Measurements from ENCODE around the gene EFNA5. TPM values are rescaled to one million over a fixed set of nuclear protein-coding genes. Genes with fewer than 3 reads are reported as not detected.

Gene EFNA5
- polyA plus RNA-seq, 1 donor from 2014 or later: 4.2 TPM

DNA sequence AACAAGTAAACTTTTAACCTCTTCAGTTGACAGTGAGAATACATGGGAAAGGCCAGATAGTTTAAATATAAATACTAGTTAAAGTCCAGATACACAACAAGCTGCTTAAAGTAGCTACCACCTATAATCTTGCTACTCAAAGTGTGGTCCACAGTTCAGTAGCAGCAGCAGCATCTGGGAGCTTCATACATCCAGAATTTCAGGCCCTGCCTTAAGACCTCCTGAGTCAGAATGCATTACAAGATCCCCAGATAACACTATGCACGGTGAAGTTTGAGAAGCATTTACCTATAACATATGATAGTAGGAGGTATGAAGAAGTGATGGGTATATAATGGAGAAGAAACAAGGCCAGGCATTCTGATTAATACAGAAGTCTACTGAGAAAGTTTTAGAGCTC lies 244.5 kb downstream of the EFNA5 start:
- Histone ChIP-seq H3K9me3 (ENCODE audit: low read length) (no peaks in the 10 kb centered on the region), H3K79me2 (replicated peaks; ENCODE audit: insufficient read depth, low read length) (no peaks in the 10 kb centered on the region), H3K4me3 (ENCODE audit: low read length) (no peak overlapping the region), H3K4me2 (ENCODE audit: low read length) (no peak overlapping the region), H3K9me2 (ENCODE audit: insufficient read depth, low read length) (no peaks in the 10 kb centered on the region), H3K27ac (ENCODE audit: low read length) (no peak overlapping the region), H2AFZ (ENCODE audit: low read depth, low read length) (no peak overlapping the region), H3F3A (ENCODE audit: insufficient read depth, low read length, poor library complexity, severe bottlenecking) (no peaks in the 10 kb centered on the region), H4K20me1 (ENCODE audit: insufficient read depth) (no peaks in the 10 kb centered on the region), H3K9ac (ENCODE audit: low read length) (no peak overlapping the region), H3K36me3 (ENCODE audit: insufficient read depth, low read length) (no peaks in the 10 kb centered on the region), H3K27me3 (ENCODE audit: insufficient read depth, low read depth, low read length) (no peaks in the 10 kb centered on the region)
- no peak for TF ChIP-seq EP300 (conservative IDR thresholded peaks at IDR 0.05; ENCODE audit: poor library complexity, severe bottlenecking)
- no peak for TF ChIP-seq MXI1 (conservative IDR thresholded peaks at IDR 0.05; ENCODE audit: poor library complexity, severe bottlenecking)
- TF ChIP-seq RAD21 (conservative IDR thresholded peaks at IDR 0.05): no peak
- TF ChIP-seq SMC3 (conservative IDR thresholded peaks at IDR 0.05; ENCODE audit: poor library complexity): no peak
- TF ChIP-seq, protein P1, sequence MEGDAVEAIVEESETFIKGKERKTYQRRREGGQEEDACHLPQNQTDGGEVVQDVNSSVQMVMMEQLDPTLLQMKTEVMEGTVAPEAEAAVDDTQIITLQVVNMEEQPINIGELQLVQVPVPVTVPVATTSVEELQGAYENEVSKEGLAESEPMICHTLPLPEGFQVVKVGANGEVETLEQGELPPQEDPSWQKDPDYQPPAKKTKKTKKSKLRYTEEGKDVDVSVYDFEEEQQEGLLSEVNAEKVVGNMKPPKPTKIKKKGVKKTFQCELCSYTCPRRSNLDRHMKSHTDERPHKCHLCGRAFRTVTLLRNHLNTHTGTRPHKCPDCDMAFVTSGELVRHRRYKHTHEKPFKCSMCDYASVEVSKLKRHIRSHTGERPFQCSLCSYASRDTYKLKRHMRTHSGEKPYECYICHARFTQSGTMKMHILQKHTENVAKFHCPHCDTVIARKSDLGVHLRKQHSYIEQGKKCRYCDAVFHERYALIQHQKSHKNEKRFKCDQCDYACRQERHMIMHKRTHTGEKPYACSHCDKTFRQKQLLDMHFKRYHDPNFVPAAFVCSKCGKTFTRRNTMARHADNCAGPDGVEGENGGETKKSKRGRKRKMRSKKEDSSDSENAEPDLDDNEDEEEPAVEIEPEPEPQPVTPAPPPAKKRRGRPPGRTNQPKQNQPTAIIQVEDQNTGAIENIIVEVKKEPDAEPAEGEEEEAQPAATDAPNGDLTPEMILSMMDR (IDR thresholded peaks at IDR 0.05; ENCODE audit: poor library complexity, severe bottlenecking): no peak
- TF ChIP-seq, protein P2, sequence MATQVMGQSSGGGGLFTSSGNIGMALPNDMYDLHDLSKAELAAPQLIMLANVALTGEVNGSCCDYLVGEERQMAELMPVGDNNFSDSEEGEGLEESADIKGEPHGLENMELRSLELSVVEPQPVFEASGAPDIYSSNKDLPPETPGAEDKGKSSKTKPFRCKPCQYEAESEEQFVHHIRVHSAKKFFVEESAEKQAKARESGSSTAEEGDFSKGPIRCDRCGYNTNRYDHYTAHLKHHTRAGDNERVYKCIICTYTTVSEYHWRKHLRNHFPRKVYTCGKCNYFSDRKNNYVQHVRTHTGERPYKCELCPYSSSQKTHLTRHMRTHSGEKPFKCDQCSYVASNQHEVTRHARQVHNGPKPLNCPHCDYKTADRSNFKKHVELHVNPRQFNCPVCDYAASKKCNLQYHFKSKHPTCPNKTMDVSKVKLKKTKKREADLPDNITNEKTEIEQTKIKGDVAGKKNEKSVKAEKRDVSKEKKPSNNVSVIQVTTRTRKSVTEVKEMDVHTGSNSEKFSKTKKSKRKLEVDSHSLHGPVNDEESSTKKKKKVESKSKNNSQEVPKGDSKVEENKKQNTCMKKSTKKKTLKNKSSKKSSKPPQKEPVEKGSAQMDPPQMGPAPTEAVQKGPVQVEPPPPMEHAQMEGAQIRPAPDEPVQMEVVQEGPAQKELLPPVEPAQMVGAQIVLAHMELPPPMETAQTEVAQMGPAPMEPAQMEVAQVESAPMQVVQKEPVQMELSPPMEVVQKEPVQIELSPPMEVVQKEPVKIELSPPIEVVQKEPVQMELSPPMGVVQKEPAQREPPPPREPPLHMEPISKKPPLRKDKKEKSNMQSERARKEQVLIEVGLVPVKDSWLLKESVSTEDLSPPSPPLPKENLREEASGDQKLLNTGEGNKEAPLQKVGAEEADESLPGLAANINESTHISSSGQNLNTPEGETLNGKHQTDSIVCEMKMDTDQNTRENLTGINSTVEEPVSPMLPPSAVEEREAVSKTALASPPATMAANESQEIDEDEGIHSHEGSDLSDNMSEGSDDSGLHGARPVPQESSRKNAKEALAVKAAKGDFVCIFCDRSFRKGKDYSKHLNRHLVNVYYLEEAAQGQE (IDR thresholded peaks at IDR 0.05; ENCODE audit: borderline replicate concordance): no peak

DNA sequence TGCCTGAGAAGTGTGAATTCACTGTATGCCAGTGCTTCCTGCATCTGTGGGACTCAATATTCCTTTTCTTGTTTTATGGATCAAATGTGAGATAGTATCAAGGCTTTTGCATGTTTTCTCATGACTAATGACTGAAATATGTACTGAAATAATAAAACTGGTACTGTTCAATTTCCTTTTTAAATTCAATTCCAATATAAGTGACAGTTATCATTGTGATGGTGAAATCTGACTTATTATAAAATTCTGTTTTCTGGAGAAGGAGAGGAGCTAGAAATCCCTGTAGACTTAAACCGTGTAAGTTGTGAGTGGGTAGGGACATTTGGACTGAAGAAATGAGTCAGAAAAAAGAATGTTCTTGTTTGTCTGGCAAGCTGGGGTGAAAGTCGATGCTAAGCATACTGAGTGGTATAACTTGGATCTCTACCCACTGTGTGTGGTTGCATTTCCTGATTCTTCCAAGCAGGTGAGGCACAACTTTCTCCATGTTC lies 245.2 kb downstream of the EFNA5 start:
- Histone ChIP-seq H3K4me2 (ENCODE audit: low read length) (no peak overlapping the region), H3K27ac (ENCODE audit: low read length) (no peak overlapping the region), H3F3A (ENCODE audit: insufficient read depth, low read length, poor library complexity, severe bottlenecking) (no peaks in the 10 kb centered on the region), H4K20me1 (ENCODE audit: insufficient read depth) (no peaks in the 10 kb centered on the region), H3K79me2 (replicated peaks; ENCODE audit: insufficient read depth, low read length) (no peaks in the 10 kb centered on the region), H3K9me3 (ENCODE audit: low read length) (no peaks in the 10 kb centered on the region), H3K9me2 (ENCODE audit: insufficient read depth, low read length) (no peaks in the 10 kb centered on the region), H3K4me3 (ENCODE audit: low read length) (no peak overlapping the region), H2AFZ (ENCODE audit: low read depth, low read length) (no peak overlapping the region), H3K36me3 (ENCODE audit: insufficient read depth, low read length) (no peaks in the 10 kb centered on the region), H3K9ac (ENCODE audit: low read length) (no peak overlapping the region), H3K27me3 (ENCODE audit: insufficient read depth, low read depth, low read length) (no peaks in the 10 kb centered on the region)
- TF ChIP-seq TAF1 (IDR thresholded peaks at IDR 0.05; ENCODE audit: low read depth) (no peak), RAD21 (conservative IDR thresholded peaks at IDR 0.05) (no peak), SMC3 (conservative IDR thresholded peaks at IDR 0.05; ENCODE audit: poor library complexity) (no peak), EP300 (conservative IDR thresholded peaks at IDR 0.05; ENCODE audit: poor library complexity, severe bottlenecking) (no peak), EZH2 (IDR thresholded peaks at IDR 0.05; ENCODE audit: borderline replicate concordance, insufficient read depth, low read length, poor library complexity, severe bottlenecking) (no peak), MXI1 (conservative IDR thresholded peaks at IDR 0.05; ENCODE audit: poor library complexity, severe bottlenecking) (no peak), POLR2AphosphoS5 (IDR thresholded peaks at IDR 0.05) (no peak)
- TF ChIP-seq, protein P1 (IDR thresholded peaks at IDR 0.05; ENCODE audit: poor library complexity, severe bottlenecking): no peak
- TF ChIP-seq, protein P2 (IDR thresholded peaks at IDR 0.05; ENCODE audit: borderline replicate concordance): no peak

Data from neural cell (in vitro differentiated cells).